Measurements from ENCODE around the gene VAV2.
A peak's percentile ranks its signal among the peaks of the same experiment; 100 is the strongest.
"Not testable (repeated sequence)": the region's sequence is repeated elsewhere in the genome, so short reads cannot be mapped to it uniquely, and the experiment has no call there.

The VAV2 gene

GRCh38 chr9:133968428-133968827 lies 23.7 kb downstream of the VAV2 start:
- no peak for DNase-seq

GRCh38 chr9:133967024-133967741 lies 24.9 kb downstream of the VAV2 start:
- peak; percentile 40 for DNase-seq

GRCh38 chr9:133964463-133964862 lies 27.7 kb downstream of the VAV2 start:
- DNase-seq = no peak

- no peak for DNase-seq
Measured at GRCh38 chr9:133963166-133963565, 29.0 kb downstream of the VAV2 start.

- no peak for DNase-seq
Measured at GRCh38 chr9:133962341-133962740, 29.8 kb downstream of the VAV2 start.

GRCh38 chr9:133961226-133962165 lies 30.6 kb downstream of the VAV2 start:
- DNase-seq = no peak

GRCh38 chr9:133960568-133961129 lies 31.5 kb downstream of the VAV2 start:
- no peak for DNase-seq

- DNase-seq = no peak
Measured at GRCh38 chr9:133959966-133960567, 32.1 kb downstream of the VAV2 start.

- DNase-seq = no peak
Measured at GRCh38 chr9:133959171-133959570, 33.0 kb downstream of the VAV2 start.

GRCh38 chr9:133958756-133959155 lies 33.4 kb downstream of the VAV2 start:
- no peak for DNase-seq

- not testable (repeated sequence) for DNase-seq
Measured at GRCh38 chr9:133957772-133958171, 34.4 kb downstream of the VAV2 start.

GRCh38 chr9:133957328-133957727 lies 34.8 kb downstream of the VAV2 start:
- no peak for DNase-seq

- peak; percentile 44 for DNase-seq
Measured at GRCh38 chr9:133956520-133957076, 35.5 kb downstream of the VAV2 start.

- DNase-seq = peak; percentile 47
Measured at GRCh38 chr9:133955821-133956411, 36.2 kb downstream of the VAV2 start.

- no peak for DNase-seq
Measured at GRCh38 chr9:133954862-133955529, 37.1 kb downstream of the VAV2 start.

GRCh38 chr9:133953976-133954709 lies 38.0 kb downstream of the VAV2 start:
- DNase-seq = no peak

- DNase-seq = no peak
Measured at GRCh38 chr9:133953621-133953975, 38.5 kb downstream of the VAV2 start.

GRCh38 chr9:133952598-133953550 lies 39.2 kb downstream of the VAV2 start:
- no peak for DNase-seq

GRCh38 chr9:133951265-133951664 lies 40.9 kb downstream of the VAV2 start:
- DNase-seq = no peak

GRCh38 chr9:133950629-133951111 lies 41.5 kb downstream of the VAV2 start:
- peak; percentile 37 for DNase-seq
